ENCODE data around the gene ZBTB7C.

DNA sequence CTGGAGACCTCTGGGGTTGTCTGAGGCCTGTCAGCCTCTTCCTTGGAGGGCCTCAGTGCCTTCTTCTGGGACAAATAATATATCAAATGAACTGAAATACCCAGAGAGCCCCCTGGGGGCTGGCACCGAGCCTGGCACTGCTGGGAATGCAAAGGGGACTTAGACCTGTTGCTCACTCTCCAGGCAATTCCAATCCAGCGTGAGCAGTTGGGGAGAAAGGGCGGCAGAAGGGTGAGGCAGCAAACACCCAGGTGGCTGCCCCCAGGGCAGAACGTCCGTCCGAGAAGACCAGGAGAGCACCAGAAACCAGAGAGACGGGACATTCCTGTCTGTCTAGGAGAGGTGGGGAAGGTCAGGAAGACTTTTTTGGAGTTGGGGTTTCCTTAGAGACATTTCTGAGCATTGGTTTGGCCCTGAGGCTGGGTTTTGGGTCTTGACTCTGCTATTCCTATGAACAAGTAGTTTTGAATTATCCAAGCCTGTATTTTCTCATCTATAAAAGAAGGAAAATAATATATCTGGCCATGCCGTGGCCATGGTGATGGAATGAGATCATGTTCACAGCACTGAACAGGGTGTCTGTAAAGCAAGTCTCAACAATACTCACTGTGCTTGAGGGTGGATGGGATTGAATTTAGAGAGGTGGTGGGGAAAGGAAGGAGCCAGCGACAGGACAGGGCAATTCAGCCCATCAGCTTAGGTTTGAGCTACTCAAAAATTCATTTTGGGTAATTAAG, 44.3 kb upstream of the ZBTB7C start:
- TF ChIP-seq, protein P1, sequence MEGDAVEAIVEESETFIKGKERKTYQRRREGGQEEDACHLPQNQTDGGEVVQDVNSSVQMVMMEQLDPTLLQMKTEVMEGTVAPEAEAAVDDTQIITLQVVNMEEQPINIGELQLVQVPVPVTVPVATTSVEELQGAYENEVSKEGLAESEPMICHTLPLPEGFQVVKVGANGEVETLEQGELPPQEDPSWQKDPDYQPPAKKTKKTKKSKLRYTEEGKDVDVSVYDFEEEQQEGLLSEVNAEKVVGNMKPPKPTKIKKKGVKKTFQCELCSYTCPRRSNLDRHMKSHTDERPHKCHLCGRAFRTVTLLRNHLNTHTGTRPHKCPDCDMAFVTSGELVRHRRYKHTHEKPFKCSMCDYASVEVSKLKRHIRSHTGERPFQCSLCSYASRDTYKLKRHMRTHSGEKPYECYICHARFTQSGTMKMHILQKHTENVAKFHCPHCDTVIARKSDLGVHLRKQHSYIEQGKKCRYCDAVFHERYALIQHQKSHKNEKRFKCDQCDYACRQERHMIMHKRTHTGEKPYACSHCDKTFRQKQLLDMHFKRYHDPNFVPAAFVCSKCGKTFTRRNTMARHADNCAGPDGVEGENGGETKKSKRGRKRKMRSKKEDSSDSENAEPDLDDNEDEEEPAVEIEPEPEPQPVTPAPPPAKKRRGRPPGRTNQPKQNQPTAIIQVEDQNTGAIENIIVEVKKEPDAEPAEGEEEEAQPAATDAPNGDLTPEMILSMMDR (IDR thresholded peaks at IDR 0.05), result no peak
- TF ChIP-seq POLR2AphosphoS5 (IDR thresholded peaks at IDR 0.05), result no peak
